GM19240 (cell line): ENCODE data around the gene BMPER.

ENCODE experiments used
- DNase-seq: peaks from one replicate; pipeline ENCODE4 v3.0.0; 2011; ENCODE audit warnings: low spot score; ENCODE audit not compliant: insufficient read length

The BMPER gene

DNA sequence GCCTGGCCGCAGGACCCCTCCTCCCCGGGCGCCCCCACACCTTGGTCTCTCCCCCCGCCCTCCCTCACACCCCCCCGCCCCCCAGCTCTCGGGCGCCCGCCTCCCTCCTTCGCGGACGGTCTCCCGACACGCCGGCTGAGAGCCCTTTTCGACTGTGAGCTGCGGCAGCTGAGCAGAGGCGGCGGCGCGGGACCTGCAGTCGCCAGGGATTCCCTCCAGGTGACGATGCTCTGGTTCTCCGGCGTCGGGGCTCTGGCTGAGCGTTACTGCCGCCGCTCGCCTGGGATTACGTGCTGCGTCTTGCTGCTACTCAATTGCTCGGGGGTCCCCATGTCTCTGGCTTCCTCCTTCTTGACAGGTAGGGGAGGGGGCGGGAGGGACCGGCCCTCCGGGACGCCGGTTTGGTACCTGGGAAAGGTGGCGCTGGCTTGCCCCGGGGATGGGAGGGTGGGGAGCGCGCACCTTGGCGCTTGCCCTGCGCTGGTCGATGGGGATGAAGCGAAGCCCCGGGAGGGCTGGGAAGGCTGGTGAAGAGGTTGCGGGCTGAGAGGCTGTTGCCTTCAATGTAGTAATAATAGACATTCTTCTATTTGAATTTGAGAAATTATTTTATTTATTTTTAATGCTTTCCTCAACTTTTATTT is at the start of gene BMPER:
BMPER (plus strand) TSS at position 151 of the 644 bp plus-strand sequence; CDS start at position 226, 75 bp downstream.
- no peak for DNase-seq

- DNase-seq, result no peak
These were observed 43.4 kb upstream of the BMPER start for GRCh38 chr7:33861947-33862346.

DNA sequence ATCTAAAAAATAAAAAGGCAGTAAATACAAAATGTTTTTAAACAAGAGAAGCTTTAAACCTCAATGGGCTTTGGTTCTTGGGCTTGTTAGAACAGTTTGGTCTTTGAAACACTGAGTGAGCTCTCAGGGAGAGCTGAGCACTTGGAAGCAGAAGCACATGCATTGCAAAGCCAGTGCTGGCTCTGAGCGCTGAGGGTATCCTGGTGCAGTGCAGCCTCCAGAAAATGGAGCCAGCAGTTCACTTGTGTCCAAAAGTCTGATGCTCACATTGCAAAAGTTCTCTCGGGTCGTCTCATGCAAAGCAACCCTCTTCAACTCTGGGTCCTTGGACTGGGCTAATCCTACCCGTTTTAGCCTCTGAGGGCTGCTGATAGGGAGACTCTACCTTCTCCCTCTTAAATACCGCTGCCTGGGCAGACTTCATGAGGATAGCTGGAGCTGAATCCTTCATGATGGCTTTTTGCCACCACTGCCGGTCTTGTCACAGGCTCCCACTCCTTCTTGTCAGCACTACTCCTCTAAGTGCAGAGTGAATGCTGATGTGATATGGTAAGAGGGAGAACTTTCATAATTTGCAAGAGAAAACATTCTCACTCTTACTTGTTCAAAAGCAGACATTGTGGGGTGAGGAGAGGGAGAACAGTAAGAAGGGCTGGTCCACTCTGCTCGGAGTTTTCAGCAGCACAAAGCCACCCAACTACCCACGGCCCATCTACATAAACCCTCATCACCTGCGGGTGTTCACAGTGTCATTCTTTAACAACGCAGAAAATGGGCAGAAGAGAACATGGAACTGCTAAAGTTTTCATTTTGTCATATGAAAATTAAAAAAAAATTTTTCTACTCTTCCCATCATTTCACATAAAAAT is 42.2 kb upstream of the BMPER start:
- DNase-seq, result no peak

- no peak for DNase-seq
These were observed 37.2 kb upstream of the BMPER start for GRCh38 chr7:33868166-33868565.

- no peak for DNase-seq
These were observed 36.2 kb upstream of the BMPER start for GRCh38 chr7:33869176-33869575.

- no peak for DNase-seq
These were observed 35.2 kb upstream of the BMPER start for GRCh38 chr7:33870120-33870519.

- DNase-seq, result no peak
These were observed 32.5 kb upstream of the BMPER start for GRCh38 chr7:33872870-33873269.

DNA sequence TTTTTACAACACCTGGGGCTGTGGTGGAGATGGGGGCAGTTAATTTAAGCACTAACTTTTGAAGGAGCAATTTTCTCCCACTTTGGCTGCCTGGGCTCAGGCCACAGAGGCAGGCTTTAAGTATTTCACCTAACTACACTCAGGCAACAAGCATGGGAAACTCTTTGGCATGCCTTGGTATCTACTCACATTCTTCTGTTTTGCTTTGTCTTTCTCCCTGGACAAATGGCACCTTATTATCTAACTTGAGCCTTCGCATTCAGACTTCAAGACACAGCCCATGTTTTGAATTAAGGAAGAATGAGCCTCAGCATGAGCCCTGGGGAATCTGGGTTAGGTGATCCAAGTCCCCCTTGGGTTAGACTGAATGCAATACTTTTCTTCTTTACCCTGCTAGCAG is 31.8 kb upstream of the BMPER start:
- no peak for DNase-seq

DNA sequence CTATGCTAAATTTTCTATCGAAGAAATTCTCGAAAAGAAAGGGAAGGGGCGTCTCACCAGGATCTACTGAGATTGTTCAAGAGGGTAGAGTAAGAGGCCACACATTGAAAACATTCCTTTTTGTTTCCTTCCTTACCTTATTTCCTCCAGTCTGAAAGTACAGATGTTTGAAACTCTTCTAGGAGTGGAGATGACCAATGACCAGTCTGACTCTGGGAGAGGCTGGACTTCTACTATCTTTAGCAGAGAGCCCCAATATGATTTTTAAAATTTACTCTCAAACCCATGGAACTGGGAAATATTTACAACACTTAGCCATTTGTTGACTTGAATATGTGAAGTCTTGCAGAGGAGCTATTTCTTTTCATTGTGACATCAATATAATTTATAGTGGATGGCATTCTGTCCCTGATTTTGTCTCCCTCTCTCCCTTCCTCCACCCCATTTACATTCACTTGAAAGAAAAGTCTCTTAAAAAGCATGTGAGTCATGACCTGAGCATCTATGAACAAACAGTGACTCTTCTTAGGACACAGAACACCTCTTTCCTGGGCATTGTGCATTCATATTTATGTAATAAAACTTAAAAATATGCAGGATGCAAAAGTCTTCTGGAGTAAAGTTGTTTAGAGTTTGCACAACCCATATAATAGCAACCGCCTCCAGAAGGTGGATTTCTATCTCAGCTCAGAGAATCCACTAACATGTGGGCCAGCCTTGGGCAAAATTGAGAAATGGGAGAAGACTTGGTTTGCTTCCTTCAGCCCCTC is 31.2 kb upstream of the BMPER start:
- no peak for DNase-seq

DNA sequence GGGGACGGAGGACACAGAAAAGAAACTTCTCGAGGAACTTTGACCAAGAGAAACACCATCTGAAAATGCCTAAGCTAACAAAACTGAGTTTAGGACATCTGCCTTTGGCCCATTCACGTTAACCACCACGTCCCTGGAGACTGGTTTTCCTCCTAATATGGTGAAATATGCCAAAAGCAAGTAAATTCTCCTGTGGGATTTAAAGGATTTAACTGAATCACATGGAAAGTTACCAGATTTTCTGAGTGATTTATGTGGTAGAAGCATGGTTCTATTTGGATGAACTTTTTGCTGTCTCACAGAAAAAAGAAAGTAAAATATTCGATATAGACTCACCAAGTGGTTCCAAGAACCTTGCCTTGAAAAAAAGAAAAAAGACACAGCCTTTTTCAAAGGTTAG is 30.4 kb upstream of the BMPER start:
- no peak for DNase-seq

DNA sequence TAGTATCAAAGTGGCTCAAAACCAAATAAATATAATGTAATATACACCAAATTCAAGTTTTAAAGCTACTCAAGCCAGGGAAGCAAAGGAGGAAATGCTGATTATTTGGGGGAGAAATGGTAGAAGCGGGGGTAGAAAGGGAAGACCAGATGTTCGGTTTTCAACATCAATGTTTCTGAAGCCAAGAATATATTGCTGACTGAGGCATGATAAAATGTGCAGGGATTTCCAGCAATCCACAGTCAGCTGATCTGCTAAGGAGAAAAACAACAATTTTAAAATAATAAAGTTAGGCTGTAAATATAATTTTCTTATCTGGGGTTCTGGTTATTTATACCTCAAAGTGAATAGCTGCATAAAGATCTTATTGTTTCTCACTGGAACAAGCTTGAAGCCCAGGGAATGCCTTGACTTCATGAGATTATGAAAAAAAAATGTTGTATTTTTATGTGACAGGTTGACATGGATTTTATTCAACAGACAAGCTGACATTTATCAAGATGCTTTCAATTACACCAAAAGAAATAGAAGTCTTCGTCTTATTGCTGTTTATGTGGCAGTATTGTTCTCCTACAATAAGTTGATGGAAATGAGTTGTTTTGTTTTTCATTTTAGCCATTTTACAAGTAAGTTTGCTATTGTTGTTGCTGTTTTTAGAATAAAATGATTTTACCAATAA is 28.6 kb upstream of the BMPER start:
- DNase-seq, result no peak

GRCh38 chr7:33880787-33881186 is 24.6 kb upstream of the BMPER start:
- DNase-seq, result no peak

DNA sequence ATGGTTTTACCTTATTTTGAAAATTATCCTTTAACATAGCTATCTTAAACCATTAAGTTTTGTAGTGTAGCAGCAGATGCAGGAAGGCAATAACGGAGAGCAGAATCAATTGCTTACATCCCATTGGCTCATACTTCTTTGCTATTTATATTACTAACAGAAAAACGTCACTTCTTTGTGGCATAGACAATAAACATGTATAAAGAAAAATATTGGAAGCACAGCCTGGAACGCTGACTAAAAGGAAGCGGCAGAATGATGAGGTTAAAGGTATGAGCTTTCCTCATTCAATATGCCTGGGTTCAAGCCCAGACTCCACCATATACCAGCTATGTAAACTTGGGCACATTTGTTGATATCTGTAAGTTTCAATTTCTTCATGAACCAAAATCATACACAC is 24.0 kb upstream of the BMPER start:
- no peak for DNase-seq

DNA sequence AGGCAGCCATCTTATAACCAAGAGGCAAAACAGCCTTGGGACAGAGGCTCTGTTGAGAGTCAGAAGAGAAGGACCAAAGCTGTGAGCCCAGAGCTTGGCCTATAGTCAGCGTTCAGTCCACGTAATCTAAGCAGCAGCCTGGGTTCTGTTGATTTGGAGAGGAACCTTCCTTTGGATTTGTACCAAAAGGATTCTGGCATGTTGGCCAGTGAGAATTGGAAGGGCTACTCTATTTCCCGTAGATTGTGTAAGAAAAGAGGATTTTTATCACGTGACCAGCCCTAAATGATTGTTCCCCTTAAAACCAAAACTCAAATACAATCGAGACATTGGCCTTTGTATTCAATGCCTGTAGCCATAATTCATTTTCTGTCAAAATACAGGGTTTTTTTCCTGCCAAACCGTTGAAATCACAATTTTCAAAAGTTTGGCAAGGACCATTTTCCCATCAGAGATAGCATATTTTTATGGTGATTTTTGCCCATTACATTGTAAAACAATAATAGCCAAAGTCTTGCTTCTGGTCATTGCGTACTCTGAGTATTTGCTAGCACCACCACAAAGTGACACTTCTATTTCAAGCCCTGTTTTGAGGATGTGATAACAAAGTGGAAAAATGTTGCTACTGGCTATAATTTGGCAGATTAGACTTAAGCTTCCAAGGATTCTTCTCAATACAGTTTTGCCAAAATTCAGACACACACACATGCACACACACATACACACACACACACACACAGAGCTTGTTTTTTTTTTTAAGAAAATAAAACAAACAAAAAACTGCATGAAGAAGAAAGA is 23.1 kb upstream of the BMPER start:
- no peak for DNase-seq

- no peak for DNase-seq
These were observed 22.2 kb upstream of the BMPER start for GRCh38 chr7:33882950-33883670.

GRCh38 chr7:33883671-33883965 is 21.7 kb upstream of the BMPER start:
- no peak for DNase-seq

GRCh38 chr7:33885290-33886148 is 19.8 kb upstream of the BMPER start:
- DNase-seq, result no peak

DNA sequence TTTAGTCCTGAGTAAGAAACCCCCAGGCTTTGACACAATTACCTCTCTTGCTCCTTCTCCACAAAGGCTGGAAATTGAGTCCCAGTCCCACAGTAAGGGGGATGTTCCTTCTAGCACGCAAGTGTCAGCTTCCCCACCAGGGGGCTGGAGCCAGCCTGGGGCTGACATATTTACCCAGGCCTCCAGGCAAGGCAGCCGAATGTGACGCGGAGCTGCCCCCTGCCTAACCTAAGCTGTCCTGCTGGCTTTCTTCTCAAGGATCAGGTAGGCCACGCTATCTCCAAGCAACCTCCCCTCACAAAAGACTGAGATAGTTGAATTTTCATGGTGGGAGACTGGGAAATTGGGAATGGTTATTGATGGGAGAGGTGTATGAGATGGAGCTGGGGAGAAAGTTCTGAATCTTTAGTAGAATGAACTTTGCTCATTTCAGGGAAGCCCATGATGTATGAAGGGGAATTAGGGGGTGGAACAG is 19.2 kb upstream of the BMPER start:
- no peak for DNase-seq

GRCh38 chr7:33887266-33887975 is 17.9 kb upstream of the BMPER start:
- DNase-seq, result no peak
